Measurements from ENCODE around the gene CLDN17.

- no peak for TF ChIP-seq EZH2 (IDR thresholded peaks at IDR 0.05; ENCODE audit: borderline replicate concordance, low read depth, low read length, severe bottlenecking)
- TF ChIP-seq, protein P1, sequence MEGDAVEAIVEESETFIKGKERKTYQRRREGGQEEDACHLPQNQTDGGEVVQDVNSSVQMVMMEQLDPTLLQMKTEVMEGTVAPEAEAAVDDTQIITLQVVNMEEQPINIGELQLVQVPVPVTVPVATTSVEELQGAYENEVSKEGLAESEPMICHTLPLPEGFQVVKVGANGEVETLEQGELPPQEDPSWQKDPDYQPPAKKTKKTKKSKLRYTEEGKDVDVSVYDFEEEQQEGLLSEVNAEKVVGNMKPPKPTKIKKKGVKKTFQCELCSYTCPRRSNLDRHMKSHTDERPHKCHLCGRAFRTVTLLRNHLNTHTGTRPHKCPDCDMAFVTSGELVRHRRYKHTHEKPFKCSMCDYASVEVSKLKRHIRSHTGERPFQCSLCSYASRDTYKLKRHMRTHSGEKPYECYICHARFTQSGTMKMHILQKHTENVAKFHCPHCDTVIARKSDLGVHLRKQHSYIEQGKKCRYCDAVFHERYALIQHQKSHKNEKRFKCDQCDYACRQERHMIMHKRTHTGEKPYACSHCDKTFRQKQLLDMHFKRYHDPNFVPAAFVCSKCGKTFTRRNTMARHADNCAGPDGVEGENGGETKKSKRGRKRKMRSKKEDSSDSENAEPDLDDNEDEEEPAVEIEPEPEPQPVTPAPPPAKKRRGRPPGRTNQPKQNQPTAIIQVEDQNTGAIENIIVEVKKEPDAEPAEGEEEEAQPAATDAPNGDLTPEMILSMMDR (IDR thresholded peaks at IDR 0.05; ENCODE audit: borderline replicate concordance, extremely low read depth, low read length, poor library complexity, severe bottlenecking): no peak
Measured at GRCh38 chr21:30146558-30147282, 19.9 kb downstream of the CLDN17 start.
